Endodermal cell (in vitro differentiated cells): ENCODE measurements around the gene SNRNP70. TPM values are rescaled to one million over a fixed set of nuclear protein-coding genes. Genes with fewer than 3 reads are reported as not detected.

Source experiments
- DNase-seq: peaks from one replicate; pipeline ENCODE4 v3.0.0-alpha.2; 2017
- H3K27ac ChIP-seq: 2 replicates; pipeline ENCODE4 v1.5.1; 2013; ENCODE audit warnings: mild to moderate bottlenecking, low read depth, low read length, moderate library complexity
- H3K27me3 ChIP-seq: 2 replicates; pipeline ENCODE4 v1.6.1; 2013; ENCODE audit warnings: mild to moderate bottlenecking, low read length, moderate library complexity; ENCODE audit not compliant: insufficient read depth, control insufficient read depth, poor library complexity, severe bottlenecking
- H3K36me3 ChIP-seq: 2 replicates; pipeline ENCODE4 v1.7.0; 2013; ENCODE audit warnings: mild to moderate bottlenecking, low read length, moderate library complexity; ENCODE audit not compliant: control insufficient read depth, insufficient read depth
- H3K4me1 ChIP-seq: one replicate; pipeline ENCODE4 v1.7.0; 2013; ENCODE audit warnings: low read length; ENCODE audit not compliant: control insufficient read depth, insufficient read depth
- H3K4me3 ChIP-seq: 2 replicates; pipeline ENCODE4 v1.5.1; 2013; ENCODE audit warnings: mild to moderate bottlenecking, low read length, moderate library complexity
- H3K9ac ChIP-seq: 2 replicates; pipeline ENCODE4 v1.6.1; 2013; ENCODE audit warnings: mild to moderate bottlenecking, low read length, moderate library complexity; ENCODE audit not compliant: poor library complexity, severe bottlenecking; ENCODE audit errors: extremely low read depth
- H3K9me3 ChIP-seq: 2 replicates; pipeline ENCODE4 v1.6.1; 2013; ENCODE audit warnings: mild to moderate bottlenecking, low read length, moderate library complexity; ENCODE audit not compliant: control insufficient read depth
- H3K27ac Mint-ChIP-seq: 2 replicates; pipeline ENCODE4 v1.8.0; 2020; ENCODE audit warnings: mixed read lengths
- H3K27me3 Mint-ChIP-seq: 2 replicates; pipeline ENCODE4 v1.8.0; 2021; ENCODE audit warnings: mild to moderate bottlenecking, mixed read lengths; ENCODE audit not compliant: insufficient read depth
- H3K36me3 Mint-ChIP-seq: 2 replicates; pipeline ENCODE4 v1.8.0; 2020; ENCODE audit warnings: low read depth, mixed read lengths
- H3K4me1 Mint-ChIP-seq: 2 replicates; pipeline ENCODE4 v1.8.0; 2020; ENCODE audit warnings: mixed read lengths
- H3K4me3 Mint-ChIP-seq: 2 replicates; pipeline ENCODE4 v1.8.0; 2020; ENCODE audit warnings: mild to moderate bottlenecking, moderate library complexity, mixed read lengths
- H3K9me3 Mint-ChIP-seq: 2 replicates; pipeline ENCODE4 v1.8.0; 2020; ENCODE audit warnings: mild to moderate bottlenecking, mixed read lengths
- CTCF ChIP-seq: fragments of 200-600 bp; sonication (generic); conservative IDR thresholded peaks from 2 replicates; pipeline ENCODE4 v1.5.0; 2021; ENCODE audit warnings: antibody characterized with exemption, mild to moderate bottlenecking
- WGBS, 2 experiments: methylation state at CpG; one replicate each; pipeline versions ENCODE4 v1.1.5 to v1.1.7; 2013; ENCODE audit warnings: missing lambda C conversion rate in 2 of 2, mixed read lengths in 1 of 2; ENCODE audit not compliant: insufficient coverage in 1 of 2, insufficient read length in 1 of 2; 5-methylcytosine and 5-hydroxymethylcytosine counted together
- total RNA-seq, 2 donors: library from RNA; stranded (reverse); fragmentation: NEBNext Ultra II Directional in 1 of 2; extraction: Animal tissue kit (Norgen Biotek cat#: 25700) in 1 of 2; gene quantifications; 2 replicates in 1 of 2; 3 replicates in 1 of 2; pipeline ENCODE4 v1.2.1, GENCODE V29; 2021

The SNRNP70 gene
- total RNA-seq, 2 donors from 2014 or later, result 284 to 292 TPM

DNA sequence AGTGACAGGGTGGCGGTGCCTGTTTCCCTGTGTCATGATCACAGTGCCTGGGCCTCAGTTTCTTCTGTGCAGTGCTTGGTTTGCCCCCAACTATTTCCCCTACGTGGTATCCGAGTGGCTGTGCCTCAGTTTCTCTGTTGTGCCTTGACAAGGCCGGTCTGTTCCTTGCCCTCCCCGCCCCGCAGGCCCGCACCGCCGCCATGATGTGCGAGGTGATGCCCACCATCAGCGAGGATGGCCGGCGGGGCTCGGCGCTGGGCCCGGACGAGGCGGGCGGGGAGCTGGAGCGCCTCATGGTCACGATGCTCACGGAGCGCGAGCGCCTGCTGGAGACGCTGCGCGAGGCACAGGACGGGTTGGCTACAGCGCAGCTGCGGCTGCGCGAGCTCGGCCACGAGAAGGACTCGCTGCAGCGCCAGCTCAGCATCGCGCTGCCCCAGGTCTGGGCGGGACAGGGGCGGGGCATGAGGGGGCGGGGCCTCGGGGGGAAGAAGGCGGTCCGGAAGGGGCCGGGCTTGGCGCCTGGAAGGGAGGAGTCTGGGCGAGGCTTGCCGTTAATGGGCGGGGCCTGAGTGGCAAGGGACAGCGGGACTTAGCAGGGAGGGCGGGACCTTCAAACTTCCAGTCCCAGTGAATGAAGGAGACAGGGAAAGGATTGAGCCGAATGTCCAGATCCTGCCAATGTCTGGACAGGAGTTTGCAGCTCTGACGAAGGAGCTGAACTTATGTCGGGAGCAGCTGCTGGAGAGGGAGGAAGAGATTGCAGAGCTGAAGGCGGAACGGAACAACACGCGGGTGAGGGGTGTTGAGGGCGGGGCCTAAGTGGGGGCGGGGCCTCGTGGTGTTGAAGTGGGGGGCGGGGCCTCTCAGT lies 42.7 kb downstream of the SNRNP70 start:
- H3K9me3 ChIP-seq, result no peaks in the 10 kb centered on the region
- Mint-ChIP-seq H3K36me3 (no peaks in the 10 kb centered on the region), H3K9me3 (no peaks in the 10 kb centered on the region), H3K4me1 (peaks cover 5% of the 10 kb centered on the region), H3K27ac (peak overlapping the region; percentile 75), H3K27me3 (peaks cover 51% of the 10 kb centered on the region), H3K4me3 (peak overlapping the region; percentile 44)
- H3K4me1 ChIP-seq, result no peaks in the 10 kb centered on the region
- WGBS, 2 experiments, result 5 to 11% methylated on average over 18 to 62 of the region's 63 CpGs
- H3K4me3 ChIP-seq, result peak overlapping the region; percentile 83
- H3K27me3 ChIP-seq, result no peaks in the 10 kb centered on the region
- no peak overlapping the region for H3K27ac ChIP-seq
- H3K9ac ChIP-seq, result no peak overlapping the region
- TF ChIP-seq CTCF, result peak; percentile 34
- H3K36me3 ChIP-seq, result no peaks in the 10 kb centered on the region
- DNase-seq, result peak; percentile 99

DNA sequence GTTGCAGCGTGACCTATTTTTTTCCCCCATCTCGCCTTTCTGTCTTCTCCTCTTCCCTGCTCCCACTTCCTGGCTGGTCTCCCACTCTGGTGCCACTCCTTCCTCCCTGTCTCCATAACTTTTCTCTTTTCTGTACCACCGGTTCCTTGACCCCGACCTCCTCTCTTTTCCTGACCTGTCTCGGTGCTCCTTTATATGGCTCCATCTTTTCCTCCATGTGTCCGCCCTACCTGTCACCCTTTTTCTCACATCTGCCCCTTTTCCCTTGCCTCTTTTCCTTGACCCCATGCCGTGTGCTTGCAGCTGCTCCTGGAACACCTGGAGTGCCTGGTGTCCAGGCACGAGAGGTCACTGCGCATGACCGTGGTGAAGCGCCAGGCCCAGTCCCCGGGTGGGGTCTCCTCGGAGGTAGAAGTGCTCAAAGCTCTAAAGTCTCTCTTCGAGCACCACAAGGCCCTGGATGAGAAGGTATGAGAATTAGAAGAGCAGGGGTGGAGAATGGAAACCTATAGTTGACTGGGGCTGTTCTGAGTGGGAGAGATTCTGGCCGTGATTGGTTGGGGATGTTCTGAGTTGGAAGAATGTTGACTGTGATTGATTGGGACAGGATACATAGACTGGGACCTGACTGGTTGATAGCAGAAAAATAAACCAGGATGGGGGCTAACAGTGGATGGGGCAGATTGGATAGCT lies 43.4 kb downstream of the SNRNP70 start:
- H3K27ac ChIP-seq, result no peak overlapping the region
- no peak overlapping the region for H3K9ac ChIP-seq
- H3K27me3 ChIP-seq, result no peaks in the 10 kb centered on the region
- no peaks in the 10 kb centered on the region for H3K36me3 Mint-ChIP-seq
- H3K4me1 ChIP-seq, result no peaks in the 10 kb centered on the region
- H3K36me3 ChIP-seq, result no peaks in the 10 kb centered on the region
- 70 to 79% methylated on average over 8 to 15 of the region's 15 CpGs for WGBS, 2 experiments
- peaks cover 5% of the 10 kb centered on the region for H3K4me1 Mint-ChIP-seq
- peaks cover 45% of the 10 kb centered on the region for H3K27me3 Mint-ChIP-seq
- DNase-seq, result no peak
- H3K9me3 ChIP-seq, result no peaks in the 10 kb centered on the region
- H3K9me3 Mint-ChIP-seq, result no peaks in the 10 kb centered on the region
- H3K4me3 ChIP-seq, result peak overlapping the region; percentile 83
- no peak overlapping the region for H3K27ac Mint-ChIP-seq
- TF ChIP-seq CTCF, result no peak
- peak overlapping the region; percentile 44 for H3K4me3 Mint-ChIP-seq

DNA sequence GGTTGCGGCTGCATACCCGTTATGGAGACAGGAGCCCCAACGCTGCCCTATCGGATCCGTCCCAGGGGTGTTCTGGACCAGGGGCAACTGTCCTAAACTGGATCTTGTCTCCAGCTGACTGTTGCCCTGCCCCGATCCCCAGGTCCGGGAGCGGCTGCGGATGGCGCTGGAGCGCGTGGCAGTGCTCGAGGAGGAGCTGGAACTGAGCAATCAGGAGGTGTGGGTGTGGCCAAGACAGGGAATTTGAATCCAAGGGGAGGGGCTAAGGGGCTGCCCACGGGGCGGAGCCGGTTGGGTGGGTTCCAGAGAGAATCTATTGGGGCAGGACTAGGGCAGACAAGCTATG lies 44.0 kb downstream of the SNRNP70 start:
- TF ChIP-seq CTCF, result no peak
- Mint-ChIP-seq H3K36me3 (no peaks in the 10 kb centered on the region), H3K4me3 (no peak overlapping the region), H3K27me3 (peaks cover 46% of the 10 kb centered on the region), H3K9me3 (no peaks in the 10 kb centered on the region), H3K4me1 (peaks cover 5% of the 10 kb centered on the region), H3K27ac (no peak overlapping the region)
- no peak overlapping the region for H3K9ac ChIP-seq
- no peaks in the 10 kb centered on the region for H3K27me3 ChIP-seq
- no peak overlapping the region for H3K27ac ChIP-seq
- no peaks in the 10 kb centered on the region for H3K4me1 ChIP-seq
- DNase-seq, result peak; percentile 83
- WGBS, 2 experiments, result 70 to 77% methylated on average over 8 to 16 of the region's 16 CpGs
- no peak overlapping the region for H3K4me3 ChIP-seq
- no peaks in the 10 kb centered on the region for H3K9me3 ChIP-seq
- no peaks in the 10 kb centered on the region for H3K36me3 ChIP-seq
